GM04504 (cell line): Measurements from ENCODE around the gene C15orf39.

Experiments used
- DNase-seq: peaks from one replicate; pipeline ENCODE4 v3.0.0-alpha.2; 2012; ENCODE audit warnings: low read depth

The C15orf39 gene

DNA sequence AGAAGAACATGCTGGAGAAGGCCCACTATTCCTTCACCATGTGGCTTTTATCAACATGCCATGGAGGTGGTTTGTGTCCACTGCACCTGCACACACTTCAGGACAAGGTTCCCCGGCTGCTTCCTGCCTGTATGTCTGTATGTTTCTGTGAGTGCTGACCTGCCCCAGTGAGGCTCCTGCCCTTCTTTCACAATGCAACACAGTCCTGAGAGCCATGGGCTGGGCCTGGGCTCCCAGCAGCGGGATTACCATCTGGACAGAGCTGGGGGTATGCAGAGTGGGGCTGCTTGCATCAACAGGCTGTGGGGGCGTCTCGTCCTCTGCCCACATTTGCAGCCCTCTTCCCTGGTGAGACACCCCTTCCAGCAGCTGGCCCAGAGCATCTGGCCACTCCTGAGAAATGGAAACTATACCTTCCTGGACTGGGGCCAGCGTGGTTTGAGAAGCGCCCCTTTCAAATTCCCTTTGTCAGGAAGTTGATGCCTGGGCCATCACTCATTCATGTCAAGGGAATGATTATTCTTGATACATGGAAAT lies 29.3 kb upstream of the C15orf39 start:
- DNase-seq: no peak

DNA sequence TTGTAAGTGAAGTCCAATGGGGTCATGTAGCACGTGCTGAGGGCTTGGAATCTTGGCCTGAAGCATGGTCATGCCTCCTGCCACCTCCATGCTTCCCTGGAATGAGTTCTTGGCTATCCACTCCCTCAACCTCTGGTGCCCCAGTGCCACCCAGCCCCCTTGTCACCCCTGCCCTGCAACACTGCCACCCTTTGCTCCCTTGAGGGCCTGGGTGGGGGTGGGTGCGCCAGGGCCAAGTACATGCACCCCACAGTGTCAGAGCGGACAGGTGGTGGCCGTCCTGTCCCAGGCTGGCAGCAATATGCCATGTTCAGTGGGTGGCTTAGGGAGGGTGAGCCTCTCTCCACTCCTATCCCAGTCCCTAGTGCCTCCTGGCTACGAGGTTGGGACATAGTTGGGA lies 27.6 kb upstream of the C15orf39 start:
- no peak for DNase-seq

DNA sequence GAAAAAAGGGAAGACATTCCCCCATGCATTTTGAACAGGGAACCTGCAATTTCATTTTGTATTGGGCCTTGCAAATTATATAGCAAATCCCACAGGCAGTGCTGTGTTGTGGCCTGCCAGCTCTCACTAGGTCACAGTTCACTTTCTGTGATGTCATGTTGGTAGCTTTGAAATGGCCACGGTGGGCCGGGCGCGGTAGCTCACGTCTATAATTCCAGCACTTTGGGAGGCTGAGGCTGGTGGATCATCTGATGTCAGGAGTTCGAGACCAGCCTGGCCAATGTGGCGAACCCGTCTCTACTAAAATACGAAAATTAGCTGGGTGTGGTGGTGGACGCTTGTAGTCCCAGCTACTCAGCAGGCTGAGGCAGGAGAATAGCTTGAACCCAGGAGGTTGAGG lies 27.0 kb upstream of the C15orf39 start:
- DNase-seq: no peak

DNA sequence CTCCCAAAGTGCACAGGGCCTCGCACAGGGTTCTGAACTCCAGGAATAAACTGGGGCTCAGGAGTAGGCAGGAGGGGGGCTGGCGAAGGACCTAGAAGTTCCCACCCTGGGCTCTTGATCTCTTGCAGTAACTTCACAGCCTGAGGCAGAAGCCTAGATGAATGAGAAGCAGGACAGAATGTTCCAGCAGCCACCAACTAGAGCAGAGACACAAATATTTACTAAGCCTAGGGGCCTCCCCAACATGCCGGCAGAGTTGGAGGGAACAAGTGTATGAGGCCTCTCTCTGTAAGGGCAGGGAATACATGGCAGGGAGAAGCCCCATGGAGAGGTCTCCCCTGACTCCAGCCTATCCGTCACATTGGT lies 25.3 kb upstream of the C15orf39 start:
- no peak for DNase-seq

DNA sequence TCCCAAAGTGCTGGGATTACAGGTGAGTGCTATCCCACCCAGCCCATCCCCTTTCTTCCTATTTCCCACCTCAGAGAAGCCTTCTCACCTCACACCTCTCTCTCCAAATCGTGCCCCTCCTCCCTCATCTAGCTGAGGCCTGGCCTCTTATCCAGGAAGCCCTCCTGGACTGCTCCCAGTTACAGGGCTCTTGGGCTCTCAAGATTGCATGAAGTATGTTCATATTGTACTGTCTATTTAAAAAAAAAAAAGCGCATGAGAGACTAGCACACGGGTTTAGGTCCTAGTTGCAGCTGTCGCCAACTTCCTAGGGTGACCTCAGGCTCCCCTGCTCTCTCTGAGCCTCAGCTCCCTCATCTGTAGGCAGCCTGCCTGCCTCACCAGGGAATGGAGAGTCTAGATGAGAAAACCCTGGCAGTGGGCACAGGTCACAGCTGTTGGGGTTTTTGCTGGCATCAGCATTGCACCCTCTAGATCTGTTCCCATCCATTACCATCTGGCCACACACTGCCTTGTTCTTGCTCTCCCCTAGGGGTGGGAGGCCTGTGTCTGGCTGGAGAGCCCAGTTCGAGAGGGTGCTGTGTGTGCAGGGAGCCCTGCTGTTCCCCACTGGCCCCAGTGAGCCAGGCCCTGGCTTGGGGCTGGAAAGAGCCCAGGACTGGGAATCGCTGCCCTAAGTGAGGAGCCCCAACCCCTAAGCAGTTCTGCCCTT lies 24.2 kb upstream of the C15orf39 start:
- no peak for DNase-seq

DNA sequence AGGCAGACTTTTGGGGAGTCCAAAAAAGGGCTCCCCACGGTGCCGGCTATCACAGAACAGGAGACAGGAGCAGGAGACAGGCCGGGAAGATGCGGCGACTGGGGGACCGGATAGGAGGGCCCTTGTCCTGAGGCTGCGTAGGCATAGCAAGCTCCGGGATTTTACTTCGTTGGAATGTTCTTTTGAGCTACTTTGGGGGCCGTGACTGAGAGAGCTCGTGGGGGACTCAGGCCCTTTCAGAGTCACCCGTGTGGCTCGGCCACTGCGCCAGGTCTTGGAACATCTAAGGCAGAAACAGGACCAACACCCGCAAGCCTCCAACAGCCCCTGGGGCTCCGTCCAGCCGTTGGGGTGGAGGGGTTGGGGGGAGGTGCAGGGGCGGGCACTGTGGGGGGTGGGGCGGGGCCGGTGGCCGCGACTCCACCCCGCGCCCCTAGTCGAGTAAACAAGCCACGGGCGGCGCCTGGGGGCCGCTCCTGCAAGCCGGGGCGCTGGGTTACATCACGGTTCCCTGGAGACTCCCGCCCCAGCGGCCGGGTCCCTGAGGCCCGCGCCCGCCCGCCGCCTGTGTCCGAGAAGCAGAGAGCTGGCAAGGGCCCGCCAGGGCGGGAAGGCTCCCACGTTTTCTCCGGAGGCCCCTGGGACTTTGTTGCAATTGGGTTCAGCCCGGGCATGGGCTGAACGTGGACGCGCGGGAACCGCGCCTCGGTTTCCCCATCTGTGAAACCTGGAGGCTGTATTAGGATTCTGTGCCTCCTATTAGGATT lies 23.3 kb upstream of the C15orf39 start:
- no peak for DNase-seq

DNA sequence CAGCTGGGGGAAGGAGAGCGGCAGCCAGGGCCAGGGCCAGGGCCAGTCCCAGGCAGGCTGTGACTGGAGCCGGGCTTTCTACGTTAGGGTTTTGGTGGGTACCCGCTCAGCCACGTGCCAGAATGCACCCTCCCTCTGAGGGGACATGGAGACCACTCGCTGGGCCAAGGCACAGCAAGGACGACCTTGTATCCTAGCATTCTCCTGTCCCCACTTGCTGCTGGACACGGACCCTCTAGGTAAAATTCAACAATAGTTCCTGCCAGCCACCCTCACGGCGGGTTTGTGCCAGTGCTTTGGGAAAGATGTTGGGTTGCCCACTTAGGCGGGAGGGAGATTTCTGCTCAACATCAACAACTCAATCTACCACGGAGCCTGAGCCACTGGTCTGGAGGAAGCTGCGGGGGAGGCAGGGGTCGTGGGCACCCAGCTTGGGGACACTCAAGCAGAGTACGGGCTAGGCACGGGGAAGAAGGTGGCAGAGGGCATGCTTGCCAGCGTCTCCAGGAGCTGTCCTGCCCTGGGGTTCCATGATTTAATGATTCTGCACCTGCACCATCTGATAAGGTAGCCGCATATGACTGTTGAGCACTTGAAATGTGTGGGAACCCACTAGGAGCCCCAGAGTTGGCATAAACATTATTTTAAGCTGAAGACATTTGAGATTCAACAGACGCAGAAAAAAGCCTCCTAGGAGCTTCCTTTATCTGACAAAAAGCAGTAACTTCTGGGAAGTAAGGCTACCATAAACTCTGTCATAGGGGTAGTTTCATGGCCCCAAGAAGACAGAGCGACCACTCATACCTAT lies 22.5 kb upstream of the C15orf39 start:
- DNase-seq: no peak

DNA sequence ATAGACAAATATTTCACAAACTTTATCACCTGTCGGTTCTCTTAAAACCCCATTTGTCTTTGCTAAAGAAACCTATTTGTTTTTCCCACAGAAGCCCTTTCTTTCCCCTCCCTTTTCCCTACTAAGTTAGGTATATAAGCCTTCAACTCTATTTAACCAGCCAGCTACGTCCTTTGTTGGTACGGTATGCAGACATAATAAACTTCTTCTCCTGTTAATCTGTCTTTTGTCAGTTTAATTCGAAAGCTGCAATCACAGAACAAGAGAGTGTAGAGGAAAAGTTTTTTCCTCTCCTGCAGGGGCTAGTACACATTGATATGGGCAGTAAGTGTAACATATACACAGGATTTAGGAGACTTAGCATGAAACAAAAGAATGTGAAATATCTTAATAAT lies 21.9 kb upstream of the C15orf39 start:
- DNase-seq: no peak

DNA sequence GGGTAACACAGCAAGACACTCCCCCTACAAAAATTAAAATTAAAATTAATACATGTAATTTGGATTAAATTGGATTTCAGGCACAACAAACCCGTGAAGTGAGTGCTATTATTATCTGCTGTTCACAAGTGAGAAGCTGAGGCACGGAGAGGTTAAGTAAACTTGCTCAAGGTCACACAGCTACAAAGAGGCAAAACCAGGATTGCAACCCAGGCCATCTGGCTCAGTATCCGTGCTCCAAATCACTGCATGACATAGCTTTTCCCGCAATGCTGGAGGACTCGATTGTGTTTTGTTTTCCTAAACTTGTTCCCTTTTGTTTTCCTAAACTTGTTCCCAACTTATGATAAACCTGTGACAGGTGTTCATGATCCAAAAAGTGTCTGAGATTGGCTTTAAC lies 19.9 kb upstream of the C15orf39 start:
- DNase-seq: no peak

DNA sequence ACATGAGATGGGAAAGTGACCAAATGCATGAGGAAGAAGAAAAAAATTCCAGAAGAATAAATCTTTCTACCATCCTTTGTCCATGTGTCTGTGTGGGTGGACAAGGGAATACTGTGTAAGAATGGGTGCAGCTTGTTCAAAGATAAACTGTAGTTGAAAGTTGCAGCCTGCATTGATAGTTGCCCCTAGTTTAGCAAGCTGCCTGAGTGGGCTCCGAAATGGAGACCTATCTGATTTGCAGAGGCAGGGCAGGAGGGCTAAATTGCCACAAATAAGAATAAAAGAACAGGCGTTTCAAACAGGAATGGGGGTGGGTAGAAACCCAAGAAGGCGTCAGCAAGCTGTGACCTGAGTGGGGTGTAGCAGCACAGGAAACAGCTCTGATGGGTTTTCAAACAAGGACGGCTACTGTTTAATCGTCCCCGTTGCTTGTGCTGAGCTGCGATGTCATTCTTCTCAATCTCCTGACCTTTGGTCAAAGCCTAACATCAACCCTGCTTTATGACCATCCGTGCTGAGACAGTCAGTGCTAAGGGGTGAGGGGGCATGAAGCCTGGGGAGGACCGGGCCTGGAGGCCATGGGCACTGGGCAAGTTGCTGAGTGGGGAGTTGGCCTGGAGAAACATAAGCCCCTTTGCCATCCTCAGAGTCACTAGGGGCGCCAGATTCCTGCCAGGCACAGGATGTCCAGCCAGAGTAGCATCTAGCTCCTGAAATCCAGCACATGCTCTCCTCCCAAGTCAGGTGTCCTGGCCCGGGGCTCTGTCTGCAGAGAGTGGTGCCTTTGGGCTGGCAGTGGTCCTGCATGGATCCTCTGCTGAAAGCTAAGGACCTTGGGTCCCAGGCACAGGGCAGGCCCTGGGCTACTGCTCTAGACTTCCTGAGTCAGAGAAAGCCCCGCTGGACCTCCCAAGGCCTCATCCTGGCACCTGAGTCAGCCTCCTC lies 19.2 kb upstream of the C15orf39 start:
- DNase-seq: no peak

DNA sequence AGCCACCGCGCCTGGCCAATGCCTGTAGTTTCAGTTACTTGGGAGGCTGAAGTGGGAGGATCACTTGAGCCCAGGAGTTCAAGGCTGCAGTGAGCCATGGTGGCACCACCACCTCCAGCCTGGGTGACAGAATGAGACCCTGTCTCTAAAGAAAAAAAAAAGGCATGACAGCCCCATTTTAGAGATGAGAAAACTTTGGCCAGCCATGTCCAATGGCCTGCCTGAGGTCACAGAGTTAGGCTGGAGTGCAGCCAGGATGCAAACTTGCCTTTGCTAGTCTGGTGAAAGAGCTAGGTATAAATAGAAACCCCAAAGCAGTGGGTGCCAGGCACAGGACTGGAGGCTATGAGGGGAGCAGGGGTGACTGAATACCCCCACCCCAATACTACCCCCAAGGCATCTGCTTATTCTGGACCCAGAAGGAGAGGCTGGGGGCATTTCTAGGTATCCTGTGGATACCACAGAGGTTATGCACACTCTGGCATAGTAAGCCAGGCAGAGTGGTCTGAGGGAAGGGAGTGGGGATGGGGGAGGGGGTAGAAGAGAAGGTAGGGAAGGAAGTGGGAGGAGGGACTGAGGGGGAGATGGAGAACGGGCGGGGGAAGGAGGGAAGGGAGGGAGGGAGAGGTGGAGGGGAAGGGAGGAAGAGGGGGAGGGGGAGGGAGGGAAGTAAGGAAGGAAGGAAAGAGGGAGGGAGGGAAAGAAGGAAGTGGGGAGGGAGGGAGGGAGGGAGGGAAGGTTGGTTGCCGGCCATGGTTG lies 16.2 kb upstream of the C15orf39 start:
- DNase-seq: no peak

DNA sequence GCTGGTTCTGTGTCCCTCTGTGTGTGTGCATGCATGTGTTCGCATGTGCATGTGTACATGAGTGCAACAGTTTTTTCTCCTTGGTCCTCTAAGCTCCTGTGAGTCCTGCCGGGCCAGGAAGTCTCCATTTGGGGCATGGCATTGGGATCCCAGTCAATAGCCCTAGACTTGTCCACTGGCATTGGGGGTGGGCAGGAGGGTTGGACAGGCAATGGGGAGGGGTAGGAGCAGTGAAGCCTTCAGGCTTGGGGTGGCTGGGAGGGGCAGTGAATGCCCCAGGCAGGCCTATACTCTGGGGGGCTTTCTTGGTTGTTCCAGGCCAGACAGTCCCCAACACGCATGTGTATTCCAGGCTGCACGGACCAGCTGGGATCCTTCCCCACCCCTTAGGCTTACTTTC lies 15.6 kb upstream of the C15orf39 start:
- DNase-seq: no peak

DNA sequence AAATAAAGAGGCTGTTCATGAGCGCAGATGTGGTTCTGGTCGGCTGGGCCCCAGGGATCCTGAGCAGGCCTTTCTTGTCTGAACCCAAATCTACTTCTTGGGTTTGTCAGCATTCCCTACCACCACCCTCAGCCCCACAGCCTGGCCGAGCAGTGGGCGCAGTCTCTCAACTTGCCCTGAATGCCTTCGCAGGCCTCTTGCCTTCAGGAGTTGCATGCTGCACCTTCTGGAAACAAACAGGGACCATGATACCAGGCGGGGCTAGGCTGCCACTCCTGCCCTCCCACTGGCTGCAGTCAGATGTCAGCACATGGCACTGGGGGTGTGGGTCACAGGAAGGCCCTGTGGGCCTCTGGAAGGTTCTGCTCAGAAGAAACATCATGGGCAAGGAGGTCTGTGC lies 13.2 kb upstream of the C15orf39 start:
- no peak for DNase-seq

DNA sequence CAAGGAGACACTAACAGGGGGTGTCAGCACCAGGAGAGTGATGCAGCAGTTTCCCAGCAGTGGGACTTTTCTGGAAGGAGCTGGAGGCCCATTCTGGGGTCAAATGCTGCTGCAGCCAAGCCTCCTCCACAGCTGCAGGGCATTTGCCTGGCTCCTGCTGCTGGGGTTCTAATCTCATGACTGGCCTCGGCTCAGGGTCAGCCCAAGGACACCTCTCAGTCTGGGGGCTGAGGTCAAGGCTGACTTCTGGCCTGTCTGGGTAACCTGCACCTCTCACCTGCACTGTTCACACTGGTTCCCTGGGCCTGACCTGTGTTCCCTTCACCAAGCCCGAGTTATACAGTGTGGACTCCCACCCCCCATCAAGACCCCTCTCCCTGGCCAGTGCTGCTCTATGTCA lies 10.4 kb upstream of the C15orf39 start:
- DNase-seq: no peak

DNA sequence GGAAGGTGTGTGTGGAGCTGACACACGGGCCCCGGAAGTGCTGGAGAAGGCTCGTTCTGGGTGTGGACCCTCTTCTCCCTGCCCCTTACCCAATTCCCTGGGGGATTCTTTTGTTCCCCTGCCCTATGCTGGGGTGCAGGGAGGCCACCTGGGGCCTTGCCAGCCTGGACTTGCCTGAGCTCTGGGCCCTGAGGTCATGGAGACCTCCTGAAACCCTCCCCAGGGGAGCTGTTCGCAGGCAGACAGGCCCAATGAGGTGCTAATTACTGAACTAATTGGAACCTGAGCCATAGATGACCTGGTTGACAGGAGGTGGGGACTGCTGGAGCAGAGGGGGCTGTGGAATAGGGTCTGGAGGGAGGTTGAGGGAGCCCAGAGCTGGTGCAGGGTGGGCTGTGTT lies 9.4 kb upstream of the C15orf39 start:
- DNase-seq: no peak

DNA sequence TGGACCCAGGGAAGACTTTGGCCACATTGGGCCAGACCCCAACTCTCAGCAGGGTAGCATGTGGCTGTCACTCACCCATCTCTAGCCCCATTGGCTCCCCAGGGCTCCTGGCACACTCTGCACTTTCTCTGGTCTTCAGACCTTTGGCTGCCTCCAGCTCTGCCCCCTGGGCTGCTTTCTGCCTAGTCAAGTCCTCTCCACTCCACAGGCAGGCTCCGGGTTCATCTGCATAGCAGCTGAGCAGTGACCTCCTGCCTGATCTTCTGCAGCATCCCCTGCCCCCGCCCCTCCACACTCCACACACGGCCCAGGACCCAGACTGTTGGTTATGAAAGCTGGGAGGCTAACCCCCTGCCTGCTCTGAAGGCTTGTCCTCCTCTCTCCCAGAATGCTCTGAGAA lies 8.4 kb upstream of the C15orf39 start:
- DNase-seq: no peak

DNA sequence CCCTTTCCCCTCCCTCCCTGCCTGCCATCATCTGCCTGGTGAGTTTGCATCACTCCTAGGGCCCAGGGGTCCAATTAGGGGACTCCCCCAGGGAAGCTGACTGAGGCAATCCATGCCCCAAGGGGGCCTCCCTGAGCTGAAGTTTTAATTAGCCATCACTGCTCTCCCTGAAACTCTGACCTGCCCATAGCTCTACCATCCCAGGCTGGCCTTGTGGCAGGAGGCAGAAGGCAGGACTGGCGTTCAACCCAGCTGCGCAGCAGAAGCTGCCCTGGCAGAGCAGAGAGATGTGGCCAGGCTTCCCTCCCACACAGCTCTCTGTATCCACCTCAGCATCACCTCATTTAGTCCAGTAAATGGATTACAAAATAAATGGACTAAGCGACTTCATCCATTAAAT lies 7.7 kb upstream of the C15orf39 start:
- no peak for DNase-seq

DNA sequence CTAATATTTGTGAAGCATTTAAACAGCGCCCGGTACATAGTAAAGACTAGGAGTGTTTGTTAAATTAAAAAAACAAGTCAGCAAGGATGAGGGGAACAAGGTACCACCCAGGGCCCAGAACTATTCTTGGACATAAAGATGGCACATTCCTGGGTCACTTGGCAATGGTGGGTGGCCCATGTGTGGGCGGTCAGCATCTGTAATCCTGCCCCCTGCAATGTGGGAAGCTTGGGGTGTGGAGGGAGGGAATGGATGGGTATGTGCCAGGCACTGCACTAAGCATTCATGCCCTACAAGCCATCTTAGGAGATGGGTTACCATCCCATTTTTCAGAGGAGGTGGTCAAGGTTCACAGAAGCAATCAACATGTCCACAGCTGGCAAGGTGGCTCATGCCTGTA lies 7.3 kb upstream of the C15orf39 start:
- no peak for DNase-seq

DNA sequence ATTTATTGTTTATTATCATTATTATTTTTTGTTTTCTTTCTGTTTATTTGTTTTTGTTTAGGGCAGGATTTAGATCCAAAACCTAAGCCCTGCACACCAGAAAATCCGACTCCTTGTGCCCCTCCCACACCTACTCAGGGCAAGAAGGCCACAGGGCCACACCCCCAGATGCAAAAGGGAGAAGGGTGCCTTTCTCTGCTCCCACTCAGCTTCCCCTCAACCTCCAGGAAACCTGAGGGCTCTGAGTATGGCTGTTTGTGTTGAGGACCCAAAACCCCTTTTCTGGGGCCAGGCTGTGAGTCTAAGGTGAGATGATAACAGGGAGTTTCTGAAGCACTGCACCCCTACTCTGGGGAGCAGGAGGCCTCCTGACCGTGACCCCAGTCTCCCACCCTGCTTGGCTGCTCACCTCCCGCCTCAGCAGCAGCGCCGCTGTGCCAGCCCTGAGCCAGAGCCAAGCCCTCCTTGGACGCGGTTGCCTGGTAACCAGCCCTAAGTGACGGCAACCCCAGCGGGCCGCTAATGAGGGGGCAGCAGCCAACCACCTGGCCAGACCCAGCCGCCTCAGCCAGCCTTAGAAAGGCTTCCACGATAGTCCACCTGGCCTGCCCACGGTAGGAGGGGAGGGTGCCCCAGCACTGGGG lies 6.4 kb upstream of the C15orf39 start:
- DNase-seq: no peak

DNA sequence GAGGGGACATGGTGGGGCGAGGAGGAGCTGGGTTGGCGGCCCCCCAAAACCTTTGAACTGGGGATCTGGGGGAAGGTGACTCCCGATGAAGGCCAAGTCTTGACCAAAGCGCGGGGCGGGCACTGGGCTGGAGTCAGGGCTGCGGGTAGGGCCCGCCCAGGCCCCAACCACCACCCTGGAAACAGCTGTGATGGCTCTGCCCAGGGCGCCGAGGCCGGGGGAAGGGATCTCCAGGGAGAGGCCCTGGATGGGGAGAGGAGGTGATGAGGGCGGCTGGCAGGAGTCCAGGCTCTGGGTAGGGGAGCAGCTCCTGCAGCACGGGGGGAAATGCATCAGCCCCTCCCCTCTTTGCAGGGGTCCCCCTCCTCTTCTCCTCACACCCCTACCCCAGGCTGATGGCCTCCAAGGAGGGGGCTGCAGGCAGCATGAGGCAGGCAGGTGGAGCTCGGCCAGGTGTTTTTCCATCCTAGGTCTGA lies 5.9 kb upstream of the C15orf39 start:
- DNase-seq: no peak
